HG02759 (cell line): ENCODE measurements around the gene SEMA7A.
"Not testable (repeated sequence)": the region's sequence is repeated elsewhere in the genome, so short reads cannot be mapped to it uniquely, and the experiment has no call there.

Experiments
- ATAC-seq: cut with Tn5 transposase; IDR thresholded peaks from one replicate; pipeline ENCODE4 v1.9.1; 2021; ENCODE audit warnings: mild to moderate bottlenecking, moderate library complexity; ENCODE audit not compliant: unreplicated experiment

Gene SEMA7A

DNA sequence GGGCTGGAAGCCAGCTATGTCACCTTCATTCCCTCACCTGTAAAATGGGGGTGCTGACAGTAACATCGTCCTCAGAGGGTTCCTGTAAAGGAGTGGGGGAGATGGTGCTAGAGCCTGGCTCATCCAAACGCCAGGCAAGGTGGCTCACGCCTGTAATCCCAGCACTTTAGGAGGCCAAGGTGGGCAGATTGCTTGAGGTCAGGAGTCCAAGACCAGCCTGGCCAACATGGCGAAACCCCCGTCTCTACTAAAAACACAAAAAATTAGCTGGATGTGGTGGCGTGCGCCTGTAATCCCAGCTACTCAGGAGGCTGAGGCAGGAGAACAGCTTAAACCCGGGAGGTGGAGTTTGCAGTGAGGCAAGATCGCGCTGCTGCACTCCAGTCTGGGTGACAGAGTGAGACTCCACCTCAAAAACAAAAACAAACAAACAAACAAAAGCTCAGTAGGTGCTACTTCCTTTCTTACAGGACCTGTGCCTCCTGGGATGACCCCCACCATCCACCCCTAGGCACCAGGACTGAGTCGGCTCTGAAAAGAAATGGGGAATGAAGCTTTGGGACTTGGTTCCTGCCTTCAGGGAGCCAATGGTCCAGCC is 43.6 kb downstream of the SEMA7A start:
- not testable (repeated sequence) for ATAC-seq

GRCh38 chr15:74389241-74390048 is 44.3 kb downstream of the SEMA7A start:
- ATAC-seq, result no peak

DNA sequence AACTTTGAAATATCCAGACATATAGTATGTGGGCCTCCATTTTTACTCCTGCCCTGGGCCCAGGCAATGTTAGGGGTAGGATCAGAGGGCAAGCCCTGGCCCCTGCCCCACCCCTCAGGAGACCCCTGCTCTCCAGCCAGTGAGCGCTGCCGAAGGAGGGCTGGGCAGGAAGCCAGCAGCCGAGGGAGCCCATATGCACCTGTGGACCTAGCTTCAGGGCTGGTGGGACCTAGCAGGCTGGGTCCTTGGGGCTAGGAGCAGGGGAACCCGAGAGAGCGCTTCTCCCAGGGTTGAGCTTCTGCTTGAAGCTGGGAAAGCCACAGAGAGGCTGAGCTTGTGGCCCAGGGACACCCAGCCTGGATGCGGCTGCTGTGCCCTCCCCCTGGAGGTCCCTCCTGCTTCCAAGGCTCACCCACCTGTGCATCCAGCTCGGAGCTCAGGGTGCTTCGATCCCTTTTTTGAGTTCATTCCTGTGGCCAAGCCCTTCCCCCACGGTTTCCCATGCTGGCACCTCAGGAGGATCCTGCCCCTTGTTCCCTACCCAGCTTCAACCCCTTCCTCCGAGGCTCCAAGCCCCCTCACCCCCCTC is 45.3 kb downstream of the SEMA7A start:
- no peak for ATAC-seq

DNA sequence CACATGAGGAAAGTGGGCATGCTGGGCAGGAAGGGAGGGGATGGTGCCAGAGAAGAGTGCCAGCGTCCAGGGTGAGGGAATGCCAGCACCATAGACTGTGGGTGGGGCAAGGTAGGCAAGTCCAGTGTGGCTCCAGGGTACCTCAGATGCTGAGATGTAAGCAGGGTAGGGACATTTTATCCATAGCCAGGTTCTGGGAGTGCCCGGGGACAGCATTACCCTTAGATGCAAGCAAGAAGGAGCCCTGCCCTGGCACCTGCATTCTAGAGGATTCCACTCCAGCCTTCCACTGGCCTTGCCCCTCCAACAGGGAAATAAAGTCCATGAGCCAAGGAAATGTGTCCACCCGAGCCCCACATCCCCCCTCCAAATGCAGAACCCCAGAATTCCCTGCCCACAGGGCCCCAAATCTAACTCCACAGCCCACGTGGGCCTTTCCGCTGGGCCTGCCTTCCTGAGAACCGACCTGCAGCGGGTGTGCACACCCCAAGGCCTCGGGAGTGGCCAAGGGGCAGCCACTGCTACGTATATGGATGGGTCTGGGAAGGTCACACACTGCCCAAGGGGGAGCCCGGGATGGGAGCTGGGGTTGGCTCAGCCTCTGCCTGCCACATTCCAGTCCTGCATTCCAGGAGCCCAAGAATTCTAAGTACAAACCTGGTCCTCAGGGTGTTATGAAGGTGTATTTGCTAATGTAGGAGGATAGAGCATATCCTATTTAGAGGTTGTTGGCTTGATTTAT is 46.0 kb downstream of the SEMA7A start:
- ATAC-seq, result no peak

- no peak for ATAC-seq
Observed at GRCh38 chr15:74387141-74387541, 46.6 kb downstream of the SEMA7A start.

- ATAC-seq, result no peak
Observed at GRCh38 chr15:74386496-74387140, 47.1 kb downstream of the SEMA7A start.

DNA sequence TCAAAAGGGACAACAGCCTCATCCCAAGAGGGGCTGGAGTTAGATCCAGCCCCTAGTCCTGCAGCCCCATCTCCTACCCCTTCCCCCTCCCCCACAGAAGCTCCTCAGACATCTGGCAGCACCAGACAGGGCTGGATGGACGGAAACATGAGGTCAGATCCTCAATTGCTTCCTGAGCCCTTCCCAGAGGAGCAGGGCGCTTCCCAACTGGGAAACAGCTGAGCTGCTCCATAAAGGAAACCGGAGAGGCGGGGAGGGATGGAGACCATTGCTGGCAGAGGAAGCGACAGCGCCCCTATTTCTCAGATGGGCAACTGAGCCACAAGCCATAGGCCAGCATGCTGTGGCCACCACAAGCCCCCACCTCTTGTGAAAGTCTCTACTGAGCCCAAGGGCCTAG is 48.0 kb downstream of the SEMA7A start:
- ATAC-seq, result no peak

DNA sequence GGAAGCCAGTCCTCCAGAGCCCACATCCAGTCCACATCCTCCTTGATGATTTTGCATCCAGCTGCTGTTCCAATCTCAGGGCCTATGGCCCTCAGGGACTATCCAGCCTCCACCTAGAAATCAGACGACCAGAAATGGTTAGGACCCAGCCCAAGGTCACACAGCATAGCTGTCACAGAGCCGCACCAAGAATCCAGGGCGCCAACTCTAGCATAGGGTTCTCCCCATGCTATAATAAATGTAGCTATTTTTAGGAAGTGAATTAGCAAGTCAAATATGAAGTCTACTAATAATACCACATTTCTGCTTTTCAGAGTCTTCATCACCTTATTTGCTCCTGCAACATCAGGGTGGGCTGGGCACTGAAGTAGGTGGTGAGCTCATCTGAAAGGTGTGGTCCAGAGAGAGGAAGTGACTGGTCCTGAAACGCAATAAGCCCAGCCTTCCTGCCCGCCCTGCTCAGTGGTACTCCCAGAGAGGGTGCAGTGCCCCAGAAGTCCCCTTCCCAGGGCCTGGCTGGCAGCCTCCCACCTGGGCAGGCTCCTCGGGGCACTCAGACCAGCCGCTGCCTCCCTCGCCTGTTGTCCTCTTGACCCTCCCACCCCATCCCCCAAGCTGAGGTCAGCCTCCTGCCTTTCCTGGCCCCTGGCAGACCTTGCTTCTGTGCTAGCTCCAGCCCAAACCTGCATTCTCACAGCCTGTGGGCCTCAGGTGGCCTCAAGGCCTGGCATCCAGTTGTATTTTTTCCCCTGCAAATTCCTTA is 48.7 kb downstream of the SEMA7A start:
- peak; percentile 58 for ATAC-seq

DNA sequence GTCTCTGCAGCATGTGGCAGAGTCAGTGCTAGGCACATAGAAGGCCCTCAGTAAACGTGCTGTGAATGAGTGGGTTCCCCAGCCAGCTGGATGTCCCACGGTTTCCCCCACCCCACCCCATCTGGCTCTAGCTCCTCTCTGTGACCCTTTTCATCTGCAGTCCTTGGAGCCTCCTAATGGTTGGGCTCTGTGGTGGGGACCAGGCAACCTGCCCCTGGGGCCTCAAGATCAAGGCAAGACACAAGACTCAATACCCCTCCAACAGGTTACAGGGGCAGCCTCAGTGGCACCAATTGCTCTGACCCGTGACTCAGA is 49.2 kb downstream of the SEMA7A start:
- ATAC-seq, result no peak

DNA sequence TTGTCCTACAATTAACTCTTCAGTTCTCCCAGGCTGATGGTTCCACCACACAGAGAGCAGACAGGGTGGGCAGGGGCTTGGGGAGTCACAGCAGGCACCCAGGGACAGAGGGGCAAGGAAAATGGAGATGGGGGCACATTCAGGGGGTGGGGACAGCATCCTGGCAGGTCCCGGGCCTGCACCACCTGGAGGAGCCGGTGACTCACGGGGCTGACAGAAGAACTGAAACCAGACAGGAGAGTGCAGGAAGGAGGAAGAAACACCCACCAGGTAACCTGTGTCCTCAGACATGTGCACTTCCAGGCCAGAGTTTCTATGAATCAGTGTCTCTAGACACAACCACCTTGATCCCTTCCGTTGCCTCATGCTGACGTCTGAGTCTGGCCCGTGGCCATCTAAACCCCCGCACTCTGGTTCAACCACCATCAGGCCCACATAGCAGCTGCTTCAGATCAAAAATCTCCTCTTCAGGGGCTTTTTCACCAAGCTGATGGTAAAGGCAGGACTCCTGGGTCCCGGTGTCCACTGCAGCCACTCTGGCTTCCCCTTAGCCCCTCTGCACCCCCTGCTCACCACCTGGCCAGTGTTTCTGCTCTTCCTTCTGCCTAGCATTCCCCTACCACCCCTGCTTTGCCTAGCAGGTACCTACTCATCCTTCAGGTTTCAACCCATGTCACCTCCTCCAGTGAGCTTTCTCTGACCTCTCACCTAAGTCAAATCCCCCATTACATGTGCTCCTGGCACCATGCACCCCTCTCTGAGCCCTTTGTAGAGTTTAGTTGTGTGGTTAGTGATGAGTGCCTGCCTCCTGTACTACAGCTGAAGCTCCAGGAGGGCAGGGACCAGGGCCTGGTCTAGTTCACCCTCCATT is 49.8 kb downstream of the SEMA7A start:
- peak; percentile 37 for ATAC-seq

DNA sequence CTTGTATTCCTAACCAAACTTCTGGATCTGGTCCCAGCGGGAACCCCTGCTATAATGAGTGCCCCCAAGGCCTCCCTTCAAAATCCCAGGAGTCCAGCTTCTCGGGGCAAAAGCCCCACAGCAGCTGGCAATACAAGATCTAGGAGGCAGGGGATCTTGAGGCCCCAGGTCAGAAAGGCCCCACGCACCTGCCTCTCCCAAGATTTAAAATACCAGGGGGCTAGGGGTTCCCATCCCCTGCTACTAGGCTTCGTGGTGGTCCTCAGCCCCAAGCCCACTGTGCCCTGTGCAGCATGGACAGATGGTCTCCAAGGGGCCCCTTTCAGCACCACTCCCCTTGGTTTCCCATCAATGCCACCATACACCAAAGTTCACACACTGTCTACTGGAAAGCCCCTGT is 50.5 kb downstream of the SEMA7A start:
- ATAC-seq, result no peak

- no peak for ATAC-seq
Observed at GRCh38 chr15:74382004-74382816, 51.5 kb downstream of the SEMA7A start.

DNA sequence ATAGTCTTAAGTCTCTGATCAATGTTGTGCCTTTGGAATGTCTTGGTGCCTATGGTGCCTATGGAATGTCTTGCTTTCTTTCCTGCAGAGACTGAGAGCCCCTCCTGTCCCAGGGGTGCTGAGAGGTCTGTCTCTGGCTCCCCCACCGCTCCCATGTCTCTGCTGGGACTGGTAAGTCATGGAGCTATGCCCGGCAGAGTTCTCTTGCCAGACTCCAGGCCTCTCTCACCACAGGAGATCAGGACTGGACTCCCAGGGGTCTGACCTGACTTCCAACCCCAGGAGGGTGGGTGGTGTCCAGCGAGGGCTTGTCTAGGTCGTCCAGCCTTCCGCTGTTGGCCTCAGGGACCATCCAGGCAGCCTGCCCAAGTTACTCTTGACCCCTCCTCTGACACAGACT is 52.3 kb downstream of the SEMA7A start:
- no peak for ATAC-seq

DNA sequence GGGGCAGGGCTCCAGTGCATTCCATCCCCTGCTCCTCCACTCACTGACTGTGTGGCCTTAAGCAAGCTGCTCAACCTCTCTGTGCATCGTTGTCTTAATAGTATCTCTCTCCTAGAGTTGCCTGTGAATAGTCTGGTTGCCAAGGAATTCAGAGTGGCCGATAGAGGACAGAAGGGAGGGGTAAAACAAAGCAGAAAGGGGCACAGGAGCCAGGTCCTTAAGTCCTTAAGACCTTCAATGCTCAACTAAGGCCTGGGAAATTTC is 52.6 kb downstream of the SEMA7A start:
- ATAC-seq, result no peak

GRCh38 chr15:74380361-74381189 is 53.2 kb downstream of the SEMA7A start:
- no peak for ATAC-seq

DNA sequence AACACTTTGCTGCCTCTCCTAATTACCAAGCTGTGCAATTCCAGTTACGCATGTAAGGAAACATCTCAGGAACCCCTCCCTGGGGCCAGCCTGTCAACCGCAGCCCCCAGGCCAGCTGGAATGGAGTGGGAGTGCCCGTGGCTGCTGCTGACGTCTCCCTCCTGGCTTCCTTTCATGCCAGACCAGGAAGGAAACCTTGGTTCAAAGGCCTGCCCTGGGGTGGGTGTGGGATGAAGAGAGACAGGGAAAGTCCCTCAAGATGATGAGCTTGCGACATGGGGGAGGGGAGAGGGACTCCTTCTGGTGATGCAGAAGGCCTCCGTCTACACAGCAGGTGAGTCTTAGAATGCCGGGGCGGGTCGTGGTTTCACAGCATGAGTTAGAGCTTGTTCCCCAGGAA is 54.9 kb downstream of the SEMA7A start:
- no peak for ATAC-seq

DNA sequence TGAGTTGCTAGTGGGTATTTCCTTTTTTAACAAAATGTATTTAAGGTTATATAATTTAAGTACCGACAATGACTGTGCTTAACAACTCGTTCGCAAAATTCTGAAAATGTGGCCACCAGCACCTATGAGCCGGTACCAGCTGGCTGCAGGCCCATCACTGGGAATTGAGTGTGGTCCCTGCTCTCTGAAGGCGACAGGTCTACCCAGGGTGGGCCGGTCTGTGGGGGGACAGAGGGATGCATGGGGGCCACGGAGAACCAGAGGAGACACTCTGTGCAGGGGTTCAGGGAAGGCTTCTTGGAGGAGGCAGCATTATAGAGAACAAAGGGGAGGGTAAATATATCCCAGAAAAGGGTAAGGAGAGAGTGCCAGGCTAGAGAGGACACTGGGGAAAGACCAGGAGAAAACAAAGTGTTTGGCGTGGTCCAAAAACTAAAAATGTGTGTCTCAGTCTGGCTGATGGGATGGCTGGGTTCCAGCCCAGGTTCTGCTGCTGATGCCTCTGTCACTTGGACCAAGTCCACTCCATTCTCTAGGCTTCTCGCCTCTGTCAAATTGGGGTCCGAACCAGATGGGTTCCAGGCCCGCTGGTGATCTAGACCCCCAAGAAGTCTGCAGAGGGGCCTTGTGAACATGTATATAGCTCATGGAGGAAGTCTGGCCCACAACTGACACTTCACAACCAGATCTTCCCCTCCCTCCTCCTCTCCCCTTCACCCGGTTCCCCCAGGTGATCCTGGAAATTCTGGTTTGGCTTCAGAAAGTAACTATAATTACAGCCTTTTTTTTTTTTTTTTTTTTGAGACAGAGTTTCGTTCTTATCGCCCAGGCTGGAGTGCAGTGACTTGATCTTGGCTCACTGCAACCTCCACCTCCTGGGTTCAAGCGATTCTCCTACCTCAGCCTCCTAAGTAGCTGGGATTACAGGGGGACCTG is 55.7 kb downstream of the SEMA7A start:
- no peak for ATAC-seq
